ENCODE measurements around the gene ARSB.
A peak's percentile ranks its signal among the peaks of the same experiment; 100 is the strongest.

The ARSB gene

DNA sequence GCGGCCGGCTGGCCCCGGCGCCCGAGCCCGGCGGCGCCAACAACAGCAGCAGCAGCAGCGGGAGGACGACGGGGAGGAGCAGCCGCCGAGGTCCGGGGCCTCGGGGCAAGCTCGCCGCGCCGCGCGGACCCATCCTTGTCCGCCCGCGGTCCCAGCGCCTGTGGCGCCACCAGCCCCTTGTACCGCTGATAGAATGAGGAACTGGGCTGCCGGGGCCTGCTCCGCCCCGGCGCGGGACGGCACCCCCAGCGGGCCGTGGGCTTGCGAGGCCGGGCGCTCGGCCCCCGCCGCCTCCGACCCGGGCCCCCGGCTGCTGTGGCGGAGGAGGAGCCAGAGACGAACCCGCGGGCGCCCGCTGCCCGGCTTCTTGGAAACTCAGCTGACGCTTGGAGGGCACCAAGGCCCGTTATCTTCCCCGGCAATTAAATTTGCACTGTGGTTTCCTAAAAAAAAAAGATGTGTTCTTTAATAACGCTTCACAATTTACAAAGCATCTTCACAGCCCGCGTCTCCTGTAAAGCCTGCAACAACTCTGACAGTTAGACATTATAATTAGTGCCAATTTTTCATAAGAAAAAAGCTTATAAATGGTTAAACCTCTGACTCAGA lies at the start of gene ARSB:
Gene ARSB (minus strand): TSS at position 195 of the 609 bp plus-strand sequence. CDS start 62 bp downstream, at position 133.
- peak; percentile 1 for DNase-seq (ENCODE audit: low read depth, low spot score)

DNA sequence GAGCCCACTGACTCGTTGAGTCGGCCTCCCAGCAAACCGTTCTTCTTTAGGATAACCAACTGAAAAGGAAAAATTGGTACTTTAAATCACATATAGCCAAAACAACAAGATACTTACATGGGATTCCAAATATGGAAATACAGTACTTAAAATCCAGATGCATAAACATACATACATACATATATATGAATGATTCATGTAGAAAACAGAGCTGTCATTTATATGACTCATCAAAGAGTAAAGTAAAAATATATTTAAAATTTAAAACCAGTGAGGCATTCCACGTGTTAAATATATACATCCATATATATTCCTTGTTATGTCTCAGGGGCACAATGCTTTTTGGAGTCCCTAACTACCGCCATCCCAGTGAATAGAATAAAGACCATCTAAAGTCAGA lies 47.7 kb upstream of the ARSB start:
- DNase-seq (ENCODE audit: low read depth, low spot score) = no peak

DNA sequence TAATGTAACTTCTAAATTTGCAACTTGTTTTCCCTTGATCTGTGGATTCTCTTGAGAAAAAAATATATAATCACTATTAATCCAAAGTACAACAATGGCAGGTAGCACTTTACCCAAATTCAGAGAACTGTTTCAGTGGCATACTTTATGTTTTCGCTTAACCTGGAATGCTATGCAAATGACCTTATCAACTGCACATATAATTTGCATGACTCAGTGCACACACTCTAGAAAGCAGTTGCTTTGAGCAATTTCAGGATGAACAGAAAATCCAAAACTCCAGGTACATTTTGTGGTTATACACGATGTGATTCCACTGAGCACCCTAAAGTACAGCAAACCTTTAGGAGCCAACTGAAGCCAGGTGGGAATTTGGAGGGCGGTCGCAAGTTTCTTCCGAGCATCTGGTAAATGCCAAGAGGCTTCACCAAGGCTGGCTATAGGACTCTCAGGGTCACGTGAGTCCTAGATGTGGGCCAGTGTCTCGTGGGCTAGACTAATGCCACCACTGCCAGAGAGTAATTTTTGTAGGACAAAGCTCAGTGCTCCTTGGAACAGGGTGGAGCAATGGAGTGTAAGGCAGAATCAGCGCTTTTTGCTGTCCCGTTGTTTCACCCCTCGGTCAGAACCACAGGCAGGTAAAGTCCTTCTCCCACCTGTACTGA lies 47.1 kb upstream of the ARSB start:
- DNase-seq (ENCODE audit: low read depth, low spot score) = no peak

DNA sequence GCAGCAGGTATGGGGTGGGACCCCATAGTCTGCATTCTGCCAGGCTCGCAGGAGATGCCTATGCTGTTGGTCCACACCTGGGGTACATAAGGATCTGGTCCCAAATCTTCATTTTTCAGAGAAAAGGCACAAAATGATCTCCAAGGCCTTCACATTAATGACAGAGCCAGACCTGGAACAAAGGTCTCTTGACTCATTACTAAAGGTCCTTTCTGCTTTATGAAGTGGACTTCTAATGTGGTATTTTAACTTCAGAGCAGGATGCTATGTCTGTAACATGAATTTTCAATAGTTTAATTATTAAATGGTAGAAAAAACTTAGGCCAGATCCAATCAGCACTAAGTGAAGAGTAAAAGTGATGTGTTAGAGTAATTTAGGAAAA lies 46.4 kb upstream of the ARSB start:
- no peak for DNase-seq (ENCODE audit: low read depth, low spot score)

DNA sequence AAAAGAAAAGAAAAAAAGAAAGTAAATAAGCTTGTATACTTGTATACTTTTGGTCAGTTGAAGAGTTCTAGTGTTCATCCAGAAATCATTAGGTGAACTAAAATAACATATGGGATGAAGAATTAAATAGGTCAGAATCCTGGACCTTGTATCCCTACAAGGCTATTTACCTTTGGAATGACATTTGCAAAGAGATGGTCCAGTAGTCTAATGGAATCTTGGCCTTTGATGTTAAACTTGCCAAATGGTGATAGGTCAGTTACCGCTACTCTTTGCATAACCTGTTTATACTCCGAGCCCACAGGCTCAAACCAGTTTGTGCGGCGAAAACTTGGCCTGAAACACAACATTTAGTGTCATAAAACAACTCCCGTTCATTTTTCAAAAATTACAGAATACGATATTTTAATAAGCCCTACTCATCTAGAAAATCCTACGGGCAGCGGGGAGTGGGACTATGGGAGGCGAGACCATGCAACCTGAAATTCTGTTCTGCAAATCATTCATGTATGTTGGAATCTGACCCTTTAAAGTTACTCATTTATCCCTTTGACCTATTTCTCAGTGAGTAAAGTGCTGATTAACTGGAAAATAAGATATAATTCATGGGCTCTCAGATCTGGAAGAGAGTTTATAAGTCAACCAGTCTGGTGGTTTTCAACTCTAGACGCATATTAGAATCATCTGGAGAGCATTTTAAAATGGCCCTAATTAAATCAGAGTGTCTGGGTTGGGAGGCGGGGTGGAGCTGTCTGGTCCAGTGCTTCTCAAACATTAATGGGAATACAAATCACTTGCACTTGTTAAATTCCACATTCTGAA lies 45.8 kb upstream of the ARSB start:
- DNase-seq (ENCODE audit: low read depth, low spot score) = no peak

DNA sequence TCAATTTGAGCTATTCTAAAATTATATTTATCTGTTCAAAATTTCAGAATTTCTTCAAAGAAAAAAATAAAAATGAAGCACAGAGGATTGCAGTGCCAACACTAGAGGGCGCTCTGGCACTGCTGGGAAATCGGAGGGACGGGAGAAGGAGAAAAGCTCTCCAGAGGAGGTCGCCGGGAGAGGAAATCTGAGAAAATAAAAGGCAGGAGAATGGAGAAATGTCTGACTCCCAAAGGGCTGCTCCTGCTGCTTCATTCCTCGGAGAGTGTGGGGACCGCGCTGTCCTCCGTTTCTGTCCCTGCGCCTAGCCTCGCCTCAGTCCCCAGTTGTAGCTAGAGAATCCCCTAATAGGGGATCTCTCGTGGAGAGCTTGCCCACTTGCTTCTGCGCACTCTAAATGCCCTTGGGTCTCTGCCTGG lies 40.0 kb upstream of the ARSB start:
- DNase-seq (ENCODE audit: low read depth, low spot score) = no peak

DNA sequence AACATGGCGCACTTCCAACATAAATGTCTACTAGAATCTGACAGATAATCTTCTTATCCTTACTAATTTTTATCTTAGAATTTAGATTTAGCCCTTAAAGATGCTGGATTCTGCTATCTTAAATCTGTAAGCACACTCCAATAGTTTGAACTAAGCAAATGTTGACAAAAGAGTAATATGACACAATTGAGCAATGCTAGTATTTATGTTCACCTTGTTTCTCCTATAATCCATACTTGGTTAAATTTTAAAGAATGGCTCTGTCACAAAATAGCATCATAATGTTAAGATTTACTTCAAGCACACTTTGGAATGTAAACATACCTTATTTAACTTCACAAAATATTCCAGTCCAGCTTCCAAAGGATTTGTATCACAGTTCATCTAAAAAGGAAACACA lies 38.8 kb upstream of the ARSB start:
- no peak for DNase-seq (ENCODE audit: low read depth, low spot score)

DNA sequence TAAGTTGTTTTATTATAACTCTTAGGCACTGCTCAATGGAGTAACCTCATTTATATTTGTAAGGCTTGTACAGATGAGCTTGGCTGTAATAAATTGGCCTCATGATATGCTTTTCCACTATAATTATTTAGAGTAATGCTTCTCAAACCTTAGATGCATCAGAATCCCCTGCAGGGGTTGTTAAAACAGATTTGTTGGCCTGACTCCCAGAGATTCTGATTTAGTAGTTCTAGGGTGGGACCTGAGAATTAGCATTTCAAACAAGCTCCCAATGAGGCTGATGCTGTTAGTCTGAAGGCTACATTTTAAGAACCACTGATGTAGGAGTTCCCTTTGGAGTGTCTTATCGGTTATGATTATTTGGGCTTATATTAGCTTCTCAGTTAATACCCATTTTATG lies 38.2 kb upstream of the ARSB start:
- DNase-seq (ENCODE audit: low read depth, low spot score) = no peak

DNA sequence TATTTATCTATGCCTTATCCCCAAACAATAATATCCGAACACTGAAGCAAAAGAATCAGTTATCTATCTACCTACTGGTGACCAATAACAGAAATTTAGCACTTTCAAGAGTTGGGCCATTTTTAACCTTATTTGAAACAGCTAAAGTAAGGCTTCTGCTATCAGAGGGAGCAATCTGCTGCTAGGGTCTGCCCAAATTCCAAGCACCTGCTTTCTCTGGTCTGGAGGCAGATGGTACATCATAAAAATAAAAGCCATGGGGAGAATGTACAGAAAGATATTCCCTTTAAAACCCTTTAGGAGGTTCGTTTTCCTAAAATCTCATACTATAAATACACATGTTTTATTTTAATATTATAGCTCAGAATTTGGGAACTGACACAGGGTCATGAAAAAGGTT lies 37.7 kb upstream of the ARSB start:
- no peak for DNase-seq (ENCODE audit: low read depth, low spot score)

DNA sequence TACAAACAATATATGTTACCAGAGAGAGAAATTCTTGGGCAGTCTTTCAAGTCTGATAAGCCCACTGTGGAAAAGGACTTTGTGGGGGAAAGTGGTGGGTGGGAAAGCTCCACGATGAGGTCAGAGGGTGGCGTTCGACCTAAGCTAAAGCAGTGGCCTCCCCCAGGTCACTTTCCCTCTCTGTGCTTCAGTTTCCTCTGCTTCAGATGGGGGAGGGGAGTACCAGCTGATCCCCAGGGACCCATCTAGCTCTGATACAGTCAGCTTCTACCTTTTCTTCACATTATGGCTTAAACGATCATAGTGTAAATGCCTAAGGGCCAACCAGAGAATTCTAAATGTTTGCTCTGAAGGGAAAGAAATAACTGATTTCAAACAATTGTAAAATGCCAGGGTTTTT lies 36.6 kb upstream of the ARSB start:
- no peak for DNase-seq (ENCODE audit: low read depth, low spot score)

DNA sequence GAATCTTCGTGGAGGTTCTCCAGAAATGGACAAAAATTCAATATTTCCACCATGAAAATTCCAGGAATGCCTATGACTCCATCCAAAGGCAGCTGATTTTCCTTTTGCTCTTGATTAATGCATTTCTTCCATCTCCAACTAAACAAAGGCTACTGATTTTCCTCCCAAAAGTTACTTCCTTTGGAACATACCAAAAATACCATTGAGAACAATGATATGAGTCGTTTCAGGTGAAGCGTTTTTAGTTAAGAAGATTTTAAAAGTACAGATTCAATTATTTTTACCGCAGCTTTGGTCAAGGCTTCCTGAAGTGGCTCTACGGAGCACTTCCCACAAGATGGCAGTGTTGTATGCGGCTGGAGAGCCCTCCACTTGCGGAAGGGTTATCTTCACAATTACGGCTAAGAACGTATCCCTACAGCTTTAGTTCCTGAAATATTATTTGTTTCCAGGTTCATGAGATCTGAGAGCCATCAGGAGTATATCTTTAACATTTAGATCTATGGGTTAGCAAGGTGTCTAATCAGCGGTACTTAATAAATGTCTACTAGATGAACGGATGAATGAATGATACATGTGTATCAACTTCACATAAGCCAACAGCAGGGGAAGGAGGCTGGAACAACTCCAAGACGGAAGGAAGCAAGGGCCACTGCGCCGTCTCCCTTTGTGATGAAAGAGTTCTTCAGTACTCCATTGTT lies 35.9 kb upstream of the ARSB start:
- no peak for DNase-seq (ENCODE audit: low read depth, low spot score)

DNA sequence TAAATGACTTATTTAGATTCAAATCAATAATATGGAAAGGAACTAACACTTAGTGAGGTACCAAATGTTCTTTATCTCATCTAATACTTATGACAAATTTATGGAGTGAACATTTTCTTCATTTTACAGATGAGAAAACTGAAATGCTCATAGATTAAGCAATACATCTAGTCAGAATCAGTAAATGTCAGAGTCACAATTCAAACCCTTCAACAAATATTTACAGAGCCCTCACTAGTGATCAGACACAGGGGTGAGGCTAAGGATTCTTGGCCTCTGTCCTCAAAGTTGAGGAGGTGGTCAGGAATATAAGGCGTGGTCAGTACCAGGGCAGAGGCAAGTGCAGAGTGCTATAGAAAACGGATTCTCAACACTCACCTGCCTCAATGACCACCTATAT lies 29.5 kb upstream of the ARSB start:
- no peak for DNase-seq (ENCODE audit: low read depth, low spot score)

DNA sequence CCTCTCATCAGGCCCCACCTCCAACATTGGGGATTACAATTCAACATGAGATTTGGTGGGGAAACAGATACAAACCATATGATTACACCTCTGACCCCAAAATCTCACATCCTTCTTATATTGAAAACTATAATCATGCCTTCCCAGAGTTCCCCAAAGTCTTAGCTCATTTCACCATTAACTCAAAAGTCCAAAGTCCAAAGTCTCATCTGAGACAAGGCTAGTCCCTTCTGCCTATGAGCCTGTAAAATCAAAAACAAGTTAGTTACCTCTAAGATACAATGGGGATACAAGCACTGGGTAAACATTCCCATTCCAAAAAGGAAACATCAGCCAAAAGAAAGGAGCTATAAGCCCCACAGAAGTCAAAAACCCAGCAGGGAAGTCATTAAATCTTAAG lies 26.8 kb upstream of the ARSB start:
- DNase-seq (ENCODE audit: low read depth, low spot score) = no peak

DNA sequence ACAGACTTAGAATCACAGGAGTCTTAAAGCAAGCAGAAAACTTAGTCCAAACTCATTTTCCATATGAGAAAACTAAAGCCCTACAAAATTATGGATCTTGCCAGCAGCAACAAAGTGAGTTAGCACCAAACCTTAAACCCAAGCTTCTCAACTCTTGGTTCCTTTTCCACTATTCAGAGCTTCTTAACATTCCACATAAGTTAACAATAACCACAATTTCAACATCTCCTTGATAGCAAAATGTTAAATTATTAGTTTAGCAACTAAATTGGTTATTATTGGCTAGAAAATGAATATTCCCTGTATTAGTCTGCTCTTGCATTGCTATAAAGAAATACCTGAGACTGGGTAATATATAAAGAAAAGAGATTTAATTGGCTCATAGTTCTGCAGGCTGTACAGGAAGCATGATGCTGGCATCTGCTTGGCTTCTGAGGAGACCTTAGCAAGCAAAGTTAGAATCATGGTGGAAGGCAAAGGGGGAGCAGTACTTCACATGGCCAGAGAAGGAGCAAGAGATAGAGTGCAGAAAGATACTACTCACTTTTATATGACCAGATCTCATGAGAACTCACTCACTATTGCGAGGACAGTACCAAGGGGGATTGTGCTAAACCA lies 26.2 kb upstream of the ARSB start:
- DNase-seq (ENCODE audit: low read depth, low spot score) = no peak

DNA sequence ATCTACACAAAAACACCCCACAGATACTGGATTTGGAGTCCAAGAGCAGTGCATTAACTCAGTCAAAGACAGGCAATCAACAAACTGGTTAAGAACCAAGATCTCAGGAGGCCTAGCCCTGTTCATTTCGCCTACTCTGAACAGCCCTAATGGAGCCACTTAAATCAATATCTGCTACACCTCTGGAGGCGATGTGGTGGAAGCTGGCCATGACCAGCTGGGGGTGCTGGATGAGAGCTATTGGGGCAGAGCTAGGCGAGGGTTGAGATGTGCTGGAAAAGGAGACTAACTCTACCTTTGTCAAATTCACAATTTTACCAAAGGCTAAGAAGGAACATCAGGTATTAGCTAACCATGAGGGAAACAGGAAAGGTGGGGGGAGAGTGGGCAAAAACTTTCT lies 23.3 kb upstream of the ARSB start:
- DNase-seq (ENCODE audit: low read depth, low spot score) = no peak

DNA sequence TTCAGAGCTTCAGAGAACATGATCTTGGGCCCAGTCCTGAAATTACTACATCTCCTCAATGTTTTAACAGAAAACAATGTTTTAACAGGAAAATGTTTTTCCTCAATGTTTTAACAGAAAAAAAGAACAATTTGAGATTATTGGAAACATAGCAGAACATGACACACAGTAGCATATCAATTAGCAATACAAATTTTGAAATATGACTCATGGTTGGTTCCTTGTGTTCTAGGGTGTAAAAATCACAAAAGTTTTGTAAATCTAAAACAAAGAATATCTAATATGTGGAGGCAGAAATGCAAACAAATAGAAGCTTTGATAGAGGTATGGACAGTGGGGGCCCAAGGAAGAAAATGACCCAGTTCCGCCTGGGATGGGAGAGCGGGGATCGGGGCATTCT lies 22.8 kb upstream of the ARSB start:
- DNase-seq (ENCODE audit: low read depth, low spot score) = no peak

DNA sequence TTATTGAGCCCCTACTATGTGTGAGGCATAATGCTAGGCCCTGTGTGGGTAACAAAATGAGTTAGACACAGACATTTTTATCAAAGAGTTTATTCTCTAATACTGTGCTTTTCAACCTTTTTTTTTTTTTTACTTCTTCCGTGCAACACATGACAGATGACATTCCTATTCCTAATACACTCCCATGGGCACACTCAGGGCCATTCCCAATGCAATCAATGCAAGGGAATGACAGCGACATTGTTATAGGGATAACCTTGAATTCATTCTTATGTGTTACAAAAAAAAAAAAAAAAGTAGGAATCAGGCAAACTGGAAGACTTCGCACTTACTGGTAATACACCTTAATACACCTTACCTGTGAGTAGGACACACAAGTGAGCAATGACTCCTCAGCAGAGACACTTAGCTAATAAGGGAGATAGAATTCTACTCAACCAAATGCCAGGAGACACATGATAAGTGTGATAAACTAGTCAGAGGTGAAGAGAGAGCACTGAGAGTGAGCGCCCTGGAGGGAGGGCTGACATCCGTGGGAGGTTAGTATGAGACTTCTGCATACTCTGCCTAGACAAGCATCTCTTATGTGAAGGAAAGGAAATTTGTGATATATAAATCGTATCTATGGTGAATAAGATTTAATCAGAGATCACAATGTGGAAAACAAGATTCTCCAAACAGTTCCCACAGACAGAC lies 21.0 kb upstream of the ARSB start:
- no peak for DNase-seq (ENCODE audit: low read depth, low spot score)

DNA sequence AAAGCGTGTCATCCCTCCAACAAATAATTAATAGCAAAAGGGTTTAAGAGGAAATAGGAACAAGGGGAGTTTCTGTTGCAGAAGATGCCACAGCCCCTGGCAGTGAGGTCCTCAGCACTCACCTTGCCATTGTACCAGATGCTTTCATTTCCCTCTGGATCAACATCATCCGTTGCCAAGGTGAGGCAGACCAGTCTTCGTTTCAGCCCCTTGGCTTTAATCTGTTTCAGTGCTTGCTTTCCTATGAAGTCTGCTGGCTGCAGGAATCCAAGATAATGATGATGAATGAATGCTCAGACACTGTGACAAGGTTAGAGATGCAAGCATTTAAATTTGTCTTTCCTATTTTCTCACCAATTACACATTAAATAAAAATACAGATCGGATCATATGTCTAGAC lies 20.0 kb upstream of the ARSB start:
- DNase-seq (ENCODE audit: low read depth, low spot score) = no peak

DNA sequence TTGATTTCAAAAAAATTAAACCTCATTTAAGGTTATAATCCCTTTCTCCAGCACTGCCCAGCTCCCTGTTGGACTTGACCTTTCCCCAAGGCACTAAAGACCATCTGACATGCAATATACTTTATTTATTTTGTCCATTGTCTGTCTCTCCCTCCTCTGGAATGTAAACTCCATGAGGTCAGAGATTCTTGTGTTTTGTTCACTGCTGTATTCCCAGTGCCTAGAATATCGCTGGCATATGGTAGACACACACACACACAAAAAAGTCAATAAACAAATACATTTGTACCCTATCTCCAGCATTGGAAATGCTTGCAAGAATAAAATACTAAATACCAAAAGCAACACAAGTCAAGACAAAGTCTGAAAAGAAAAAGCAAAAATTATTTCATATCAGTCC lies 17.3 kb upstream of the ARSB start:
- DNase-seq (ENCODE audit: low read depth, low spot score) = no peak

DNA sequence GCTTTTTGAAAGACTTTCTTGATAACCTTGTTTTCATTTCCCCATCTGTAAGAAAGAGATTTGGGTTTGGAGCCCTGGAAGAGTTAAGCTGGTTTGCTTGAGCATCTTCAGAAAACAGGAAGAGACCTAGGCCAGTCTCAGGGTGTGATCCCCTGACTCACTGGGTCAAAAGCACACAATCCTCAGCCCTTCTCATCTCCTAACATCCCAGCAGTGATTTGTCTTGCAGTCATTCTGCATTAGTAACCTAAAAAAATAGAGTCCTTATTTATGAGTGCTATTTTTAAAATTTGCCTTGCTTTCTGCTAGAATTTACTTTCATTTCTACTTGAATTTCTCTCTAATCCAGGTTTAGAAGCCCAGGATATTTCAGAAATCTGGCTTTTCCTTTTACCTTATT lies 16.4 kb upstream of the ARSB start:
- DNase-seq (ENCODE audit: low read depth, low spot score) = no peak

DNA sequence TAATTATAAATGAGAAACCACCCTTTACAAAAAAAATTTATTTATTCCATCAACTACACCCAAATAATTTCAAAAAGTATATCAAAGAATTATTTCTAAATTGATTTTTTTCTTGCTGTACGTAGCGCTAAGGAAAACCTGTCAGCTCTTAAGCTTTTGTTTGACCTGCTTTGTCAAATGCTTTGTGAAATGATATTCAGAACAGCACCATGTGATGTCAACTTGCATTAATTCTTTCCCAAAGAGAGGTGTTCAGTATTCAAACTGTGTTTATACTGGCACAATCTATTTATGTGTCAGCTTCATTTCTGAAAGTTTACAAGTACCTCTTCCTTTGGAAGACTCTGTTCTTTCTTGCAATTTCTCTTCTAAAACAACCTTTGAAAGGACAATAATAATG lies 12.0 kb upstream of the ARSB start:
- DNase-seq (ENCODE audit: low read depth, low spot score) = no peak

All from activated naive CD8-positive, alpha-beta T cell treated with anti-CD3 and anti-CD28 coated beads, Interleukin-2, amount 50 U/mL, for 16 hours (primary cell).